Nephron progenitor cell (in vitro differentiated cells): ENCODE measurements around the gene USP51.
"Not testable (repeated sequence)": the region's sequence is repeated elsewhere in the genome, so short reads cannot be mapped to it uniquely, and the experiment has no call there.

Source experiments
- DNase-seq: peaks from one replicate; pipeline ENCODE4 v3.0.0; 2021
- H3K27ac Mint-ChIP-seq: 2 replicates; pipeline ENCODE4 v1.8.0; 2021; ENCODE audit warnings: mild to moderate bottlenecking, moderate library complexity, mixed read lengths
- H3K27me3 Mint-ChIP-seq: 2 replicates; pipeline ENCODE4 v1.8.0; 2021; ENCODE audit warnings: mild to moderate bottlenecking, low read depth, mixed read lengths; ENCODE audit not compliant: poor library complexity
- H3K36me3 Mint-ChIP-seq: 2 replicates; pipeline ENCODE4 v1.8.0; 2021; ENCODE audit warnings: low read depth, mixed read lengths
- H3K4me1 Mint-ChIP-seq: 2 replicates; pipeline ENCODE4 v1.8.0; 2021; ENCODE audit warnings: mixed read lengths
- H3K4me3 Mint-ChIP-seq: 2 replicates; pipeline ENCODE4 v1.8.0; 2021; ENCODE audit warnings: mild to moderate bottlenecking, moderate library complexity, mixed read lengths
- H3K9me3 Mint-ChIP-seq: 2 replicates; pipeline ENCODE4 v1.8.0; 2021; ENCODE audit warnings: mild to moderate bottlenecking, moderate library complexity, mixed read lengths
- CTCF ChIP-seq: fragments of 200-600 bp; sonication (generic); IDR thresholded peaks from 2 replicates; pipeline ENCODE4 v1.5.0; 2021; ENCODE audit warnings: antibody characterized with exemption

USP51 gene

GRCh38 chrX:55489314-55490009, at the start of gene USP51:
Gene USP51, minus strand, starts transcription at chrX:55489848. Its CDS starts 909 bp downstream, at chrX:55488939.
- Mint-ChIP-seq H3K4me3 (peak within 1 kb of the TSS; percentile 97), H3K27me3 (peaks cover 3% of the 10 kb centered on the region), H3K4me1 (peaks cover 12% of the 10 kb centered on the region), H3K9me3 (peaks cover 49% of the 10 kb centered on the region), H3K27ac (peak within 1 kb of the TSS; percentile 99), H3K36me3 (peaks cover 16% of the 10 kb centered on the region)
- peak; percentile 51 for DNase-seq
- TF ChIP-seq CTCF: no peak

GRCh38 chrX:55524487-55524886, 34.8 kb upstream of the USP51 start:
- Mint-ChIP-seq H3K4me3 (no peak overlapping the region), H3K4me1 (no peaks in the 10 kb centered on the region), H3K36me3 (no peaks in the 10 kb centered on the region), H3K27me3 (peaks cover 4% of the 10 kb centered on the region), H3K9me3 (peaks cover 50% of the 10 kb centered on the region), H3K27ac (no peak overlapping the region)
- no peak for DNase-seq
- TF ChIP-seq CTCF: no peak

GRCh38 chrX:55523356-55523755, 33.7 kb upstream of the USP51 start:
- Mint-ChIP-seq H3K27me3 (peaks cover 4% of the 10 kb centered on the region), H3K9me3 (peaks cover 43% of the 10 kb centered on the region), H3K4me3 (no peak overlapping the region), H3K4me1 (no peaks in the 10 kb centered on the region), H3K36me3 (no peaks in the 10 kb centered on the region), H3K27ac (no peak overlapping the region)
- no peak for TF ChIP-seq CTCF
- DNase-seq: no peak

GRCh38 chrX:55522596-55523276, 33.1 kb upstream of the USP51 start:
- H3K27me3 Mint-ChIP-seq: peaks cover 4% of the 10 kb centered on the region
- H3K4me3 Mint-ChIP-seq: no peak overlapping the region
- no peaks in the 10 kb centered on the region for H3K4me1 Mint-ChIP-seq
- no peak overlapping the region for H3K27ac Mint-ChIP-seq
- no peaks in the 10 kb centered on the region for H3K36me3 Mint-ChIP-seq
- peaks cover 42% of the 10 kb centered on the region for H3K9me3 Mint-ChIP-seq
- no peak for TF ChIP-seq CTCF
- no peak for DNase-seq

- no peak for TF ChIP-seq CTCF
- H3K36me3 Mint-ChIP-seq: no peaks in the 10 kb centered on the region
- H3K4me3 Mint-ChIP-seq: no peak overlapping the region
- no peak overlapping the region for H3K27ac Mint-ChIP-seq
- no peaks in the 10 kb centered on the region for H3K4me1 Mint-ChIP-seq
- peaks cover 33% of the 10 kb centered on the region for H3K9me3 Mint-ChIP-seq
- no peak for DNase-seq
- H3K27me3 Mint-ChIP-seq: peaks cover 4% of the 10 kb centered on the region
These were observed 32.0 kb upstream of the USP51 start for GRCh38 chrX:55521687-55522086.

- not testable (repeated sequence) for H3K4me3 Mint-ChIP-seq, H3K27ac Mint-ChIP-seq, H3K27me3 Mint-ChIP-seq, H3K36me3 Mint-ChIP-seq, H3K4me1 Mint-ChIP-seq, DNase-seq, H3K9me3 Mint-ChIP-seq
These were observed 27.3 kb upstream of the USP51 start for GRCh38 chrX:55516794-55517481.

GRCh38 chrX:55513045-55513737, 23.5 kb upstream of the USP51 start:
- not testable (repeated sequence) for H3K9me3 Mint-ChIP-seq, H3K27me3 Mint-ChIP-seq, H3K4me3 Mint-ChIP-seq, DNase-seq, H3K36me3 Mint-ChIP-seq, H3K27ac Mint-ChIP-seq, H3K4me1 Mint-ChIP-seq

GRCh38 chrX:55508410-55509152, 18.9 kb upstream of the USP51 start:
- H3K27ac Mint-ChIP-seq, H3K36me3 Mint-ChIP-seq, H3K27me3 Mint-ChIP-seq, H3K4me3 Mint-ChIP-seq, H3K9me3 Mint-ChIP-seq, DNase-seq, H3K4me1 Mint-ChIP-seq: not testable (repeated sequence)
